Measurements from ENCODE around the gene ADAMTSL4. TPM values are rescaled to one million over a fixed set of nuclear protein-coding genes. Genes with fewer than 3 reads are reported as not detected.

ADAMTSL4 gene
- total and polyA plus RNA-seq, 9 of the 15 experiments (the other 6 are each of a cell fraction or from before 2014, with no cell fraction given): 12.7 to 212 (median 35.6) TPM

- no peak for TF ChIP-seq HES1 (IDR thresholded peaks at IDR 0.05; ENCODE audit: low read depth)
- peak; percentile 79; the same call in 1 of the 2 replicates for TF ChIP-seq MITF (IDR thresholded peaks at IDR 0.05)
- peak; percentile 23; the same call in 1 of the 2 replicates for TF ChIP-seq ERF (CRISPR knock-in tag; IDR thresholded peaks at IDR 0.05)
- 0 out of 4 replicates have a peak, but pooled peaks of 1 of the 2 experiments have one; percentile 13 for TF ChIP-seq RCOR1 (IDR thresholded peaks at IDR 0.05; ENCODE audit: borderline replicate concordance in 1 of 2, low read depth in 2 of 2, low read length in 2 of 2)
- TF ChIP-seq SMAD2 (IDR thresholded peaks at IDR 0.05; ENCODE audit: low read depth, low read length): no peak
- TF ChIP-seq RB1 (IDR thresholded peaks at IDR 0.05; ENCODE audit: low read depth): peak; percentile 27; the same call in 1 of the 2 replicates
- TF ChIP-seq ATF1 (CRISPR knock-in tag; IDR thresholded peaks at IDR 0.05): no peak
- TF ChIP-seq ATF1 (tag; IDR thresholded peaks at IDR 0.05): peak; percentile 70
- peak; percentile 25; the same call in 1 of the 2 replicates for TF ChIP-seq ARID1B (IDR thresholded peaks at IDR 0.05)
- no peak for TF ChIP-seq MCM2 (IDR thresholded peaks at IDR 0.05; ENCODE audit: low read depth)
- peak; percentile 85 for TF ChIP-seq DACH1 (IDR thresholded peaks at IDR 0.05; ENCODE audit: partially characterized antibody)
- peak; percentile 64; the same call in 1 of the 2 replicates for TF ChIP-seq EP400 (IDR thresholded peaks at IDR 0.05)
- peak; percentile 23; the same call in 1 of the 2 replicates for TF ChIP-seq ZNF133 (CRISPR knock-in tag; IDR thresholded peaks at IDR 0.05)
- 0 out of 2 replicates have a peak, but pooled peaks have one; percentile 23 for TF ChIP-seq POLR2H (tag; IDR thresholded peaks at IDR 0.05; ENCODE audit: low read depth)
- TF ChIP-seq L3MBTL2 (IDR thresholded peaks at IDR 0.05): no peak
- TF ChIP-seq RBFOX2 (IDR thresholded peaks at IDR 0.05; ENCODE audit: low read depth, low read length): peak; percentile 49; the same call in 1 of the 2 replicates
- TF ChIP-seq RAD51 (IDR thresholded peaks at IDR 0.05; ENCODE audit: borderline replicate concordance, low read depth): peak; percentile 35; the same call in 1 of the 2 replicates
- 0 out of 2 replicates have a peak, but pooled peaks have one; percentile 52 for TF ChIP-seq ZNF589 (CRISPR knock-in tag; IDR thresholded peaks at IDR 0.05; ENCODE audit: low read depth)
- 0 out of 2 replicates have a peak, but pooled peaks have one; percentile 39 for TF ChIP-seq ZNF395 (CRISPR knock-in tag; IDR thresholded peaks at IDR 0.05)
- 0 out of 4 replicates have a peak, but pooled peaks of 1 of the 2 experiments have one; percentile 20 for TF ChIP-seq ZNF639 (CRISPR knock-in tag; conservative IDR thresholded peaks at IDR 0.05 in 1 of 2, IDR thresholded peaks at IDR 0.05 in 1 of 2)
- TF ChIP-seq POLR2A (conservative IDR thresholded peaks at IDR 0.05): peak; percentile 32; the same call in 1 of the 2 replicates
- no peak for TF ChIP-seq PTBP1 (IDR thresholded peaks at IDR 0.05; ENCODE audit: low read depth, low read length)
- no peak for TF ChIP-seq CBX5 (IDR thresholded peaks at IDR 0.05; ENCODE audit: borderline replicate concordance, low read depth)
- TF ChIP-seq TAF1 (IDR thresholded peaks at IDR 0.05; ENCODE audit: control insufficient read depth, extremely low read depth, insufficient read depth, low read length, severe bottlenecking): peak; percentile 38
- peak; percentile 52 for TF ChIP-seq NFYB (IDR thresholded peaks at IDR 0.05; ENCODE audit: extremely low read depth, insufficient read length)
These were observed 12.8 kb downstream of the ADAMTSL4 start (continued) for GRCh38 chr1:150561974-150562445.

Measured in K562 (cell line).